ENCODE data around the gene CA4.
"Not testable (repeated sequence)": the region's sequence is repeated elsewhere in the genome, so short reads cannot be mapped to it uniquely, and the experiment has no call there.

The CA4 gene

GRCh38 chr17:60178180-60178579 is 28.4 kb downstream of the CA4 start:
- not testable (repeated sequence) for DNase-seq

GRCh38 chr17:60180380-60180779 is 30.6 kb downstream of the CA4 start:
- not testable (repeated sequence) for DNase-seq

- not testable (repeated sequence) for DNase-seq
Measured at GRCh38 chr17:60186372-60186771, 36.6 kb downstream of the CA4 start.

- not testable (repeated sequence) for DNase-seq
Measured at GRCh38 chr17:60186846-60187745, 37.3 kb downstream of the CA4 start.

- DNase-seq = no peak
Measured at GRCh38 chr17:60188759-60189158, 39.0 kb downstream of the CA4 start.

- not testable (repeated sequence) for DNase-seq
Measured at GRCh38 chr17:60190032-60190431, 40.3 kb downstream of the CA4 start.

- not testable (repeated sequence) for DNase-seq
Measured at GRCh38 chr17:60193032-60193431, 43.3 kb downstream of the CA4 start.

GRCh38 chr17:60193482-60193881 is 43.7 kb downstream of the CA4 start:
- no peak for DNase-seq

- not testable (repeated sequence) for DNase-seq
Measured at GRCh38 chr17:60194141-60194540, 44.4 kb downstream of the CA4 start.

GRCh38 chr17:60198630-60199029 is 48.9 kb downstream of the CA4 start:
- not testable (repeated sequence) for DNase-seq

GRCh38 chr17:60205782-60206181 is 56.0 kb downstream of the CA4 start:
- DNase-seq = not testable (repeated sequence)

- DNase-seq = not testable (repeated sequence)
Measured at GRCh38 chr17:60208302-60208701, 58.5 kb downstream of the CA4 start.

All from stimulated activated naive CD4-positive, alpha-beta T cell (primary cell).